HEK293 (cell line): ENCODE measurements around the gene SLC10A7.

Experiments used
- CTCF ChIP-seq: fragments of 450-650 bp; formaldehyde crosslinking; IDR thresholded peaks from 2 replicates; pipeline ENCODE4 v1.5.1; 2016; ENCODE audit warnings: missing biosample characterization, missing genetic modification characterization
- INSM2 ChIP-seq: fragments of 450-650 bp; formaldehyde crosslinking; IDR thresholded peaks from 2 replicates; pipeline ENCODE4 v1.5.1; 2016; ENCODE audit warnings: missing biosample characterization, missing genetic modification characterization
- PRDM1 ChIP-seq: fragments of 450-650 bp; formaldehyde crosslinking; IDR thresholded peaks from 2 replicates; pipeline ENCODE4; 2016; ENCODE audit warnings: missing biosample characterization, missing genetic modification characterization
- ZFHX2 ChIP-seq: fragments of 450-650 bp; formaldehyde crosslinking; conservative IDR thresholded peaks from 2 replicates; pipeline ENCODE4 v1.5.1; 2016; ENCODE audit warnings: missing biosample characterization, missing genetic modification characterization
- ZNF157 ChIP-seq: fragments of 450-650 bp; formaldehyde crosslinking; IDR thresholded peaks from 2 replicates; pipeline ENCODE4 v1.5.1; 2016; ENCODE audit warnings: missing biosample characterization, missing genetic modification characterization
- ZNF175 ChIP-seq: fragments of 450-650 bp; formaldehyde crosslinking; IDR thresholded peaks from 2 replicates; pipeline ENCODE4 v1.5.1; 2016; ENCODE audit warnings: missing biosample characterization, missing genetic modification characterization
- ZNF280C ChIP-seq: fragments of 450-650 bp; formaldehyde crosslinking; IDR thresholded peaks from 2 replicates; pipeline ENCODE4 v1.5.1; 2016; ENCODE audit warnings: missing biosample characterization, missing genetic modification characterization
- ZNF302 ChIP-seq: fragments of 450-650 bp; formaldehyde crosslinking; IDR thresholded peaks from 2 replicates; pipeline ENCODE4 v1.5.1; 2016; ENCODE audit warnings: missing biosample characterization, missing genetic modification characterization, low read depth
- ZNF623 ChIP-seq: fragments of 450-650 bp; formaldehyde crosslinking; IDR thresholded peaks from 2 replicates; pipeline ENCODE4 v1.5.1; 2016; ENCODE audit warnings: missing biosample characterization, missing genetic modification characterization
- ZNF645 ChIP-seq: fragments of 450-650 bp; formaldehyde crosslinking; IDR thresholded peaks from 2 replicates; pipeline ENCODE4; 2016; ENCODE audit warnings: missing biosample characterization, missing genetic modification characterization
- ZNF707 ChIP-seq: fragments of 450-650 bp; formaldehyde crosslinking; IDR thresholded peaks from 2 replicates; pipeline ENCODE4 v1.5.1; 2016; ENCODE audit warnings: missing biosample characterization, missing genetic modification characterization
- ZSCAN18 ChIP-seq: fragments of 450-650 bp; formaldehyde crosslinking; IDR thresholded peaks from 2 replicates; pipeline ENCODE4 v1.5.1; 2016; ENCODE audit warnings: missing biosample characterization, missing genetic modification characterization

GRCh38 chr4:146513548-146513947, 8.2 kb downstream of the SLC10A7 start:
- no peak for TF ChIP-seq INSM2 (tag by site-specific recombination)
- TF ChIP-seq ZNF623 (tag by site-specific recombination), result no peak
- TF ChIP-seq ZNF302 (tag by site-specific recombination), result no peak
- no peak for TF ChIP-seq ZNF157 (tag by site-specific recombination)
- no peak for TF ChIP-seq CTCF (tag by site-specific recombination)
- TF ChIP-seq ZNF707 (tag by site-specific recombination), result no peak
- TF ChIP-seq ZNF645 (tag by site-specific recombination), result no peak
- no peak for TF ChIP-seq ZFHX2 (tag by site-specific recombination)
- no peak for TF ChIP-seq ZNF175 (tag by site-specific recombination)
- TF ChIP-seq ZNF280C, result no peak
- TF ChIP-seq PRDM1 (tag by site-specific recombination), result no peak
- no peak for TF ChIP-seq ZSCAN18 (tag by site-specific recombination)
